ENCODE data around the gene AKAP13.

GRCh38 chr15:85463976-85464375 lies 83.6 kb downstream of the AKAP13 start:
- TF ChIP-seq POLR2AphosphoS5 (IDR thresholded peaks at IDR 0.05) = no peak
- TF ChIP-seq, protein P1, sequence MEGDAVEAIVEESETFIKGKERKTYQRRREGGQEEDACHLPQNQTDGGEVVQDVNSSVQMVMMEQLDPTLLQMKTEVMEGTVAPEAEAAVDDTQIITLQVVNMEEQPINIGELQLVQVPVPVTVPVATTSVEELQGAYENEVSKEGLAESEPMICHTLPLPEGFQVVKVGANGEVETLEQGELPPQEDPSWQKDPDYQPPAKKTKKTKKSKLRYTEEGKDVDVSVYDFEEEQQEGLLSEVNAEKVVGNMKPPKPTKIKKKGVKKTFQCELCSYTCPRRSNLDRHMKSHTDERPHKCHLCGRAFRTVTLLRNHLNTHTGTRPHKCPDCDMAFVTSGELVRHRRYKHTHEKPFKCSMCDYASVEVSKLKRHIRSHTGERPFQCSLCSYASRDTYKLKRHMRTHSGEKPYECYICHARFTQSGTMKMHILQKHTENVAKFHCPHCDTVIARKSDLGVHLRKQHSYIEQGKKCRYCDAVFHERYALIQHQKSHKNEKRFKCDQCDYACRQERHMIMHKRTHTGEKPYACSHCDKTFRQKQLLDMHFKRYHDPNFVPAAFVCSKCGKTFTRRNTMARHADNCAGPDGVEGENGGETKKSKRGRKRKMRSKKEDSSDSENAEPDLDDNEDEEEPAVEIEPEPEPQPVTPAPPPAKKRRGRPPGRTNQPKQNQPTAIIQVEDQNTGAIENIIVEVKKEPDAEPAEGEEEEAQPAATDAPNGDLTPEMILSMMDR (IDR thresholded peaks at IDR 0.05) = no peak
- no peak for TF ChIP-seq POLR2A (IDR thresholded peaks at IDR 0.05)

All from breast epithelium (tissue), 3 donors.